ENCODE data around the gene ACOX1. TPM values are rescaled to one million over a fixed set of nuclear protein-coding genes. Genes with fewer than 3 reads are reported as not detected.
A peak's percentile ranks its signal among the peaks of the same experiment; 100 is the strongest.

The ACOX1 gene
- total and polyA plus RNA-seq, 2 experiments from 2014 or later, result 21.3 to 43.0 TPM

DNA sequence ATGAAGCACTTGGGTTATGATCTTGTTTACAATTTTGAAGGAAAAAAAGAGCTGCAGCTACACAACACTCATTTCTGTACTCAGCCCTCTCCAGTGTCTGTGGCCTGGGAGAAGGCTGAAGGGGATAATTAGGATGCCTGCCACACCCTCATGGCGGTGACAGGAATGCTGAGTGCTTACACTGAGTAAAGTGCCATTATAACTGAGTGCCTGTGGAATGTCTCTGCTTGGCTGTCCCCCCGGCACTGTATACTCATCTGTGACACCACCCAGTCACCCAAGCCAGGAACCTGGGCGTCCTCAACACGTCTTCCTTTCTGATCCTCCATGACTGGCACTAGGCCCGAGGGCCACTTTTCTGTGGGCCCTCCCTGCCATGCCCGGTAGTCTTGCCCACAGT, 70.8 kb downstream of the ACOX1 start:
- H3K36me3 ChIP-seq, result no peaks in the 10 kb centered on the region
- H3K9me3 ChIP-seq (ENCODE audit: low read depth), result no peaks in the 10 kb centered on the region
- no peak overlapping the region for H3K4me3 ChIP-seq
- H3K27ac ChIP-seq, result peak overlapping the region; percentile 59
- TF ChIP-seq, protein P1, sequence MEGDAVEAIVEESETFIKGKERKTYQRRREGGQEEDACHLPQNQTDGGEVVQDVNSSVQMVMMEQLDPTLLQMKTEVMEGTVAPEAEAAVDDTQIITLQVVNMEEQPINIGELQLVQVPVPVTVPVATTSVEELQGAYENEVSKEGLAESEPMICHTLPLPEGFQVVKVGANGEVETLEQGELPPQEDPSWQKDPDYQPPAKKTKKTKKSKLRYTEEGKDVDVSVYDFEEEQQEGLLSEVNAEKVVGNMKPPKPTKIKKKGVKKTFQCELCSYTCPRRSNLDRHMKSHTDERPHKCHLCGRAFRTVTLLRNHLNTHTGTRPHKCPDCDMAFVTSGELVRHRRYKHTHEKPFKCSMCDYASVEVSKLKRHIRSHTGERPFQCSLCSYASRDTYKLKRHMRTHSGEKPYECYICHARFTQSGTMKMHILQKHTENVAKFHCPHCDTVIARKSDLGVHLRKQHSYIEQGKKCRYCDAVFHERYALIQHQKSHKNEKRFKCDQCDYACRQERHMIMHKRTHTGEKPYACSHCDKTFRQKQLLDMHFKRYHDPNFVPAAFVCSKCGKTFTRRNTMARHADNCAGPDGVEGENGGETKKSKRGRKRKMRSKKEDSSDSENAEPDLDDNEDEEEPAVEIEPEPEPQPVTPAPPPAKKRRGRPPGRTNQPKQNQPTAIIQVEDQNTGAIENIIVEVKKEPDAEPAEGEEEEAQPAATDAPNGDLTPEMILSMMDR (IDR thresholded peaks at IDR 0.05; ENCODE audit: low read depth, low read length), result no peak
- peak in 1 of 2 donors; percentile 89 for DNase-seq (ENCODE audit: low read depth in 1 of 2, low spot score in 1 of 2)
- peaks cover 16% of the 10 kb centered on the region for H3K4me1 ChIP-seq (ENCODE audit: low read depth)
- H3K27me3 ChIP-seq, result no peaks in the 10 kb centered on the region

DNA sequence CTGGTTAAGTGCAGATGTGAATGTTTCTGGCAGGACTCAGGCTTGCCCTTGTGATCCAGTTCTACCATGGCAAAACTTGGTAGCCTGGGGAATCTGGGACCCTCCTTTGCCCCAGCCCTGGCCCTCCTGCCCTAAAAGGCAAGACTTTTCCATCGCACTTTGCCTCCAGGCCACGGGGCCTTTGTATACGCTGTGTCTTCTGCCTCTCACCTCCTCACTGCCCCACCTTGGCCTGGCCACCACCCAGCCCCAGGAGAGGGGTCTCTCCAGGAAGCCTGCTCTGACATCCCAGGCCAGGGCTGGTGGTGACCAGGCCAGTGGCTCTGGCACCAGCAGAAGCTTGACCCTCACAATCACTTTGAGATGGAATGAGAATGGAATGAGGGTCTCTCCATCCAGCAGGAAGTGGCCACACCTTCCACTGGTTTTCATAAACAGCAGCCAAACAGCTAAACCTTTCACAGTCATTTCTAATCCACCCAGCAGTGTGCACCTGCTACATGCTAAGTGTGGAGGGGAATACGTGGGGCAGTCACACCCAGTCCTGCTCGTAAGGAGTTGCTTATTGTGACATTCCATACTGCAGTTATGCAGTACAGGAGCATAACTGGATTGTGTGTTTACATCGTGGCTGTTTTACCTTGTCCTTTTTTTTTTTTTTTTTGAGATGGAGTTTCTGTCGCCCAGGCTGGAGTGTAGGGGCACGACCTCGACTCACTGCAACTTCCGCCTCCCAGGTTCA, 72.7 kb downstream of the ACOX1 start:
- Histone ChIP-seq H3K9me3 (ENCODE audit: low read depth) (no peaks in the 10 kb centered on the region), H3K4me3 (no peak overlapping the region), H3K36me3 (peaks cover 6% of the 10 kb centered on the region), H3K4me1 (ENCODE audit: low read depth) (peaks cover 16% of the 10 kb centered on the region), H3K27ac (peak overlapping the region; percentile 20), H3K27me3 (no peaks in the 10 kb centered on the region)
- no peak for DNase-seq (ENCODE audit: low read depth in 1 of 2, low spot score in 1 of 2)
- TF ChIP-seq, protein P1 (IDR thresholded peaks at IDR 0.05; ENCODE audit: low read depth, low read length), result no peak

DNA sequence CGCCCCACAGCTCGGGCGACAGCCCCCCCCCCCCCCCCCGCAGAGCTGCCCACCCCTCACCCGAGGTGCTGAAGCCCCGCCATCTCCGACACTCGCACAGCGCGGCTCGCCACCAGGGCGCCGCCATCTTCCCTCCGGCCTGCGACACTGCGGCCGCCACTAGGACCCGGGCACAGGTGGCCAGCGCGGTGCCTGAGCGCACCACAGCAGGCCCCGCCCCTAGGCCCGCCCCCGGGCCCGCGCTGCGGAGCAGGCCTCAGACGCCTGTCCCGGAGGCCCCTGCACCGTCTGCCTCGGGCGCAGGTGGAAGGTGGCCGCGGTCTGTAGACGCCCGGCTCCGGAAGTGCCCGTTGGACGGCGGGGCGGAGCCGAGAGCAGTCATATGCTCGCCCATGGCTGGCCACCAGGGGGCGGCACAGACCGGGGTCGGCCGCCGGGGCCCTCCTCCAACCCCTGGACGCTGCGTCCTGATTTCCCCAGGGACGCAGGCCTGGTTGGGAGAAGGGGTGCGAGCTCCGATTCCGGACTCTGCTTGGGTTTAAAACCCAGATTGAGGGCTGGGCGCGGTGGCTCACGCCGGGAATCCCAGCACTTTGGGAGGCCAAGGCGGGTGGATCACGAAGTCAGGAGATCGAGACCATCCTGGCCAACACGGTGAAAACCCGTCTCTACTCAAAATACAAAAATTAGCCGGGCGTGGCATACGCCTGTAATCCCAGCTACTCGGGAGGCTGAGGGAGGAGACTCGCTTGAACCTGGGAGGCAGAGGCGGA, 74.0 kb downstream of the ACOX1 start, which contains the start of gene MRPL38:
Gene MRPL38 (minus strand): TSS at position 136 of the 773 bp plus-strand sequence. CDS start 9 bp downstream, at position 127.
- peaks cover 15% of the 10 kb centered on the region for H3K36me3 ChIP-seq

DNA sequence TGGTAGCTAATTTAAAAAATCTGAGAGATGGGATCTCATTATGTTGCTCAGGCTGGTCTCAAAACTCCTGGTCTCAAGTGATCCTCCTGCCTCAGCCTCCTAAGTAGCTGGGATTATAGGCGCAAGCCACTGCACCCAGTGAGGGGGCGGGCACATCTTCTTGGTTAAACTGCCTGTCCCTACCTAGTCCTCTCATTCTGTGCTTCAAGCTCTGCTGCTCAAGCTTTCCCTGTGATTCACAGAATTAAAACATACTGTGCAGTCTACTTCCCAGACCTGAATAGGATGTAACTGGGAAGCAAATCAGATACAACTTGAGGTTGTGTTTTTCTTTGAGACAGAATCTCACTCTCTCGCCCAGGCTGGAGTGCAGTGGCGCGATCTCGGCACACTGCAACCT, 76.6 kb downstream of the ACOX1 start:
- Histone ChIP-seq H3K4me1 (ENCODE audit: low read depth) (peaks cover 3% of the 10 kb centered on the region), H3K27me3 (no peaks in the 10 kb centered on the region), H3K27ac (no peak overlapping the region), H3K36me3 (peaks cover 31% of the 10 kb centered on the region), H3K4me3 (no peak overlapping the region), H3K9me3 (ENCODE audit: low read depth) (no peaks in the 10 kb centered on the region)
- TF ChIP-seq, protein P1 (IDR thresholded peaks at IDR 0.05; ENCODE audit: low read depth, low read length), result no peak
- no peak for DNase-seq (ENCODE audit: low read depth in 1 of 2, low spot score in 1 of 2)

More for the DNA sequence above, 74.0 kb downstream of the ACOX1 start, which contains the start of gene MRPL38:
- Histone ChIP-seq H3K4me1 (ENCODE audit: low read depth) (peaks cover 6% of the 10 kb centered on the region), H3K4me3 (peak within 1 kb of the TSS; percentile 68), H3K9me3 (ENCODE audit: low read depth) (no peaks in the 10 kb centered on the region), H3K27me3 (no peaks in the 10 kb centered on the region), H3K27ac (peak within 1 kb of the TSS; percentile 88)
- TF ChIP-seq, protein P1 (IDR thresholded peaks at IDR 0.05; ENCODE audit: low read depth, low read length), result peak; percentile 83
- DNase-seq (ENCODE audit: low read depth in 1 of 2, low spot score in 1 of 2), result peak; percentile 95 to 97

DNA sequence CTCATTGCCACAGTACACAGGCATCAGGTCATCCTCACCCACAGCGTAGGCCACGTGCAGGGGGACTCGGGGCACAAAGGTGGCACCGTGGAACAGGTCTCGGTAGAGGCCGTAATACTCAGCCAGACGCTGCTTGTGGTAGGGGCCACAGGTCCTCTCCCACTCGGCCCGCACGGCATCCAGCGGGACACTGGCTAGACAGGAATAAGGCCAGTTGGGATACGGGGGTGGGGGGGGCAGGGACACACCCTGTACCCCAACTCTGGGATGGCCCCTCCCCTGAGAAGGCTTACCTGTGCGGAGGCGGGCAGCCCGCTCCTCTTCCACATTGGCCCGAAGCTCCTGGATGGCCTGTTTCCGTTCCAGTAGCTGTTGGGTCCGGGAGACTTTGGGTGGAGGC, 77.2 kb downstream of the ACOX1 start:
- Histone ChIP-seq H3K36me3 (peaks cover 31% of the 10 kb centered on the region), H3K27me3 (no peaks in the 10 kb centered on the region), H3K4me1 (ENCODE audit: low read depth) (peaks cover 3% of the 10 kb centered on the region), H3K9me3 (ENCODE audit: low read depth) (no peaks in the 10 kb centered on the region), H3K27ac (no peak overlapping the region), H3K4me3 (no peak overlapping the region)
- TF ChIP-seq, protein P1 (IDR thresholded peaks at IDR 0.05; ENCODE audit: low read depth, low read length), result no peak
- DNase-seq (ENCODE audit: low read depth in 1 of 2, low spot score in 1 of 2), result no peak

All from cardiac muscle cell (in vitro differentiated cells and primary cell).